Measurements from ENCODE around the gene FXN. TPM values are rescaled to one million over a fixed set of nuclear protein-coding genes. Genes with fewer than 3 reads are reported as not detected.

Gene FXN
- total and polyA plus RNA-seq, 2 donors (not counting 1 experiment from before 2014, with no cell fraction given): 8.8 to 9.6 TPM

GRCh38 chr9:69079186-69079585, 43.6 kb downstream of the FXN start:
- Mint-ChIP-seq H3K4me1 (no peaks in the 10 kb centered on the region), H3K27me3 (no peaks in the 10 kb centered on the region), H3K27ac (no peak overlapping the region), H3K9me3 (ENCODE audit: insufficient read depth) (no peaks in the 10 kb centered on the region), H3K4me3 (no peak overlapping the region)
- Histone ChIP-seq H3K36me3 (replicated peaks in 1 of 2; ENCODE audit: control extremely low read depth in 1 of 2, control insufficient read depth in 1 of 2, extremely low read depth in 1 of 2, insufficient read depth in 2 of 2, low read length in 1 of 2) (no peaks in the 10 kb centered on the region), H3K9ac (ENCODE audit: low read length) (no peak overlapping the region), H3K9me3 (ENCODE audit: control extremely low read depth in 1 of 3, control insufficient read depth in 2 of 3, insufficient read depth in 1 of 3, low read length in 2 of 3) (no peaks in the 10 kb centered on the region), H2AFZ (ENCODE audit: insufficient read depth, low read depth, low read length, poor library complexity, severe bottlenecking) (no peak overlapping the region), H3K4me2 (replicated peaks; ENCODE audit: low read depth, low read length, poor library complexity, severe bottlenecking) (no peak overlapping the region), H3K4me1 (ENCODE audit: control insufficient read depth in 2 of 2, insufficient read depth in 2 of 2, low read length in 2 of 2) (no peaks in the 10 kb centered on the region), H3K27me3 (replicated peaks in 1 of 4; ENCODE audit: control extremely low read depth in 1 of 4, control insufficient read depth in 3 of 4, insufficient read depth in 4 of 4, low read length in 3 of 4) (no peaks in the 10 kb centered on the region), H3K79me2 (ENCODE audit: control insufficient read depth, insufficient read depth, low read length) (no peaks in the 10 kb centered on the region), H3K4me3 (ENCODE audit: control extremely low read depth in 1 of 5, extremely low read depth in 1 of 5, insufficient read depth in 1 of 5, low read depth in 2 of 5, low read length in 4 of 5) (no peak overlapping the region), H4K20me1 (ENCODE audit: control insufficient read depth, insufficient read depth, low read length, poor library complexity, severe bottlenecking) (no peaks in the 10 kb centered on the region), H3K27ac (ENCODE audit: low read length in 2 of 2) (no peak overlapping the region)
- CTCF ChIA-PET: no interaction called here
- POLR2A ChIA-PET: no interaction called here
- DNase-seq: no peak
- no peak for ATAC-seq (ENCODE audit: low read depth)
- TF ChIP-seq EZH2 (IDR thresholded peaks at IDR 0.05; ENCODE audit: borderline replicate concordance, insufficient read depth, low read depth, low read length, poor library complexity, severe bottlenecking) (no peak), CTCF (IDR thresholded peaks at IDR 0.05) (no peak)
- intact Hi-C loops (cut with micrococcal nuclease): no loop called here

- H3K9ac ChIP-seq (ENCODE audit: low read length): no peak overlapping the region
- no peak overlapping the region for H3K27ac ChIP-seq (ENCODE audit: low read length in 2 of 2)
- Mint-ChIP-seq H3K4me1 (no peaks in the 10 kb centered on the region), H3K4me3 (no peak overlapping the region), H3K27ac (no peak overlapping the region), H3K27me3 (no peaks in the 10 kb centered on the region), H3K9me3 (ENCODE audit: insufficient read depth) (no peaks in the 10 kb centered on the region)
- no peak overlapping the region for H3K4me3 ChIP-seq (ENCODE audit: control extremely low read depth in 1 of 5, extremely low read depth in 1 of 5, insufficient read depth in 1 of 5, low read depth in 2 of 5, low read length in 4 of 5)
- H3K4me1 ChIP-seq (ENCODE audit: control insufficient read depth in 2 of 2, insufficient read depth in 2 of 2, low read length in 2 of 2): no peaks in the 10 kb centered on the region
- no peak for TF ChIP-seq EZH2 (IDR thresholded peaks at IDR 0.05; ENCODE audit: borderline replicate concordance, insufficient read depth, low read depth, low read length, poor library complexity, severe bottlenecking)
- TF ChIP-seq CTCF (IDR thresholded peaks at IDR 0.05): no peak
- H3K36me3 ChIP-seq (replicated peaks in 1 of 2; ENCODE audit: control extremely low read depth in 1 of 2, control insufficient read depth in 1 of 2, extremely low read depth in 1 of 2, insufficient read depth in 2 of 2, low read length in 1 of 2): no peaks in the 10 kb centered on the region
- POLR2A ChIA-PET: no interaction called here
- H4K20me1 ChIP-seq (ENCODE audit: control insufficient read depth, insufficient read depth, low read length, poor library complexity, severe bottlenecking): no peaks in the 10 kb centered on the region
- DNase-seq: no peak
- no peaks in the 10 kb centered on the region for H3K79me2 ChIP-seq (ENCODE audit: control insufficient read depth, insufficient read depth, low read length)
- no peak overlapping the region for H2AFZ ChIP-seq (ENCODE audit: insufficient read depth, low read depth, low read length, poor library complexity, severe bottlenecking)
- H3K9me3 ChIP-seq (ENCODE audit: control extremely low read depth in 1 of 3, control insufficient read depth in 2 of 3, insufficient read depth in 1 of 3, low read length in 2 of 3): no peaks in the 10 kb centered on the region
- WGBS (ENCODE audit: insufficient coverage): 100% methylated on average over 1 of the region's 4 CpGs
- no peak overlapping the region for H3K4me2 ChIP-seq (replicated peaks; ENCODE audit: low read depth, low read length, poor library complexity, severe bottlenecking)
- CTCF ChIA-PET: no interaction called here
- ATAC-seq (ENCODE audit: low read depth): no peak
- intact Hi-C loops (cut with micrococcal nuclease): no loop called here
- no peaks in the 10 kb centered on the region for H3K27me3 ChIP-seq (replicated peaks in 1 of 4; ENCODE audit: control extremely low read depth in 1 of 4, control insufficient read depth in 3 of 4, insufficient read depth in 4 of 4, low read length in 3 of 4)
These were observed 45.7 kb downstream of the FXN start for GRCh38 chr9:69081261-69081660.

Measured in B cell (primary cell).